Measurements from ENCODE around the gene KLHL30.

KLHL30 gene

GRCh38 chr2:238119756-238120462 lies 18.6 kb upstream of the KLHL30 start:
- no peak for DNase-seq (ENCODE audit: low read depth)

GRCh38 chr2:238120463-238121298 lies 17.8 kb upstream of the KLHL30 start:
- DNase-seq (ENCODE audit: low read depth): no peak

- no peak for DNase-seq (ENCODE audit: low read depth)
Measured at GRCh38 chr2:238121511-238122286, 16.8 kb upstream of the KLHL30 start.

GRCh38 chr2:238122287-238123217 lies 15.9 kb upstream of the KLHL30 start:
- DNase-seq (ENCODE audit: low read depth): no peak

GRCh38 chr2:238123218-238123971 lies 15.1 kb upstream of the KLHL30 start:
- no peak for DNase-seq (ENCODE audit: low read depth)

GRCh38 chr2:238123991-238124470 lies 14.4 kb upstream of the KLHL30 start:
- DNase-seq (ENCODE audit: low read depth): no peak

GRCh38 chr2:238124488-238125126 lies 13.9 kb upstream of the KLHL30 start:
- DNase-seq (ENCODE audit: low read depth): no peak

GRCh38 chr2:238125127-238125885 lies 13.2 kb upstream of the KLHL30 start:
- no peak for DNase-seq (ENCODE audit: low read depth)

- no peak for DNase-seq (ENCODE audit: low read depth)
Measured at GRCh38 chr2:238126338-238126737, 12.1 kb upstream of the KLHL30 start.

GRCh38 chr2:238126775-238127164 lies 11.7 kb upstream of the KLHL30 start:
- DNase-seq (ENCODE audit: low read depth): no peak

GRCh38 chr2:238127165-238128060 lies 11.1 kb upstream of the KLHL30 start:
- DNase-seq (ENCODE audit: low read depth): no peak

GRCh38 chr2:238128061-238128440 lies 10.4 kb upstream of the KLHL30 start:
- DNase-seq (ENCODE audit: low read depth): no peak

GRCh38 chr2:238128534-238129001 lies 9.9 kb upstream of the KLHL30 start:
- no peak for DNase-seq (ENCODE audit: low read depth)

GRCh38 chr2:238129166-238130010 lies 9.1 kb upstream of the KLHL30 start:
- no peak for DNase-seq (ENCODE audit: low read depth)

GRCh38 chr2:238130111-238130695 lies 8.3 kb upstream of the KLHL30 start:
- DNase-seq (ENCODE audit: low read depth): no peak

GRCh38 chr2:238130696-238131628 lies 7.5 kb upstream of the KLHL30 start:
- no peak for DNase-seq (ENCODE audit: low read depth)

All from activated T-helper 1 cell treated with Interleukin-2 at 50 U/mL for 16 hours (primary cell).